Neural cell (in vitro differentiated cells): Measurements from ENCODE around the gene UNK.

Source experiments
- CTCF ChIP-seq: fragments of 450-650 bp; IDR thresholded peaks from 2 replicates; pipeline ENCODE4 v1.5.1; 2014; ENCODE audit warnings: antibody characterized with exemption, mild to moderate bottlenecking, moderate library complexity; ENCODE audit not compliant: poor library complexity, severe bottlenecking
- RAD21 ChIP-seq: fragments of 450-650 bp; conservative IDR thresholded peaks from 2 replicates; pipeline ENCODE4 v1.6.1; 2014; ENCODE audit warnings: antibody characterized with exemption, mild to moderate bottlenecking, moderate library complexity

- TF ChIP-seq RAD21 (no peak), CTCF (no peak)
Measured at GRCh38 chr17:75819678-75820077, 35.1 kb downstream of the UNK start.
